HG02798 (cell line): ENCODE measurements around the gene PSIP1.
"Not testable (repeated sequence)": the region's sequence is repeated elsewhere in the genome, so short reads cannot be mapped to it uniquely, and the experiment has no call there.

Source experiments
- ATAC-seq: cut with Tn5 transposase; IDR thresholded peaks from one replicate; pipeline ENCODE4 v1.9.1; 2021; ENCODE audit warnings: mild to moderate bottlenecking; ENCODE audit not compliant: unreplicated experiment, poor library complexity

The PSIP1 gene

DNA sequence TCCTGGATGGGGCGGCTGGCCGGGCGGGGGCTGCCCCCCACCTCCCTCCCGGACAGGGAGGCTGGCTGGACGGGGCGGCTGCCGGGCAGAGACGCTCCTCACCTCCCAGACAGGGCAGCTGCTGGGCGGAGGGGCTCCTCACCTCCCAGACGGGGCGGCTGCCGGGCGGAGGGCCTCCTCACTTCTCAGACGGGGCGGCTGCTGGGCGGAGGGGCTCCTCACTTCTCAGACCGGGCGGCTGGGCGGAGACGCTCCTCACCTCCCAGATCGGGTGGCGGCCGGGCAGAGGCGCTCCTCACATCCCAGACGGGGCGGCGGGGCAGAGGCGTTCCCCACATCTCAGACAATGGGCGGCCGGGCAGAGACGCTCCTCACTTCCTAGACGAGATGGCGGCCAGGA is 68.5 kb downstream of the PSIP1 start:
- not testable (repeated sequence) for ATAC-seq

DNA sequence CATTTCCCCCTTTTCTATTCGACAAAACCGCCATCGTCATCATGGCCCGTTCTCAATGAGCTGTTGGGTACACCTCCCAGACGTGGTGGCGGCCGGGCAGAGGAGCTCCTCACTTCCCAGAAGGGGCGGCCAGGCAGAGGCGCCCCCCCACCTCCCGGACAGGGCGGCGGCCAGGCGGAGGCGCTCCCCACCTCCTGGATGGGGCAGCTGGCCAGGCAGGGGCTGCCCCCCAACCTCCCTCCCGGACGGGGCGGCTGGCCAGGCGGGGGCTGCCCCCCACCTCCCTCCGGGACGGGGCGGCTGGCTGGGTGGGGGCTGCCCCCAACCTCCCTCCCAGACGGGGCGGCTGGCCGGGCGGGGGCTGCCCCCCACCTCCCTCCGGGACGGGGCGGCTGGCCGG is 68.9 kb downstream of the PSIP1 start:
- not testable (repeated sequence) for ATAC-seq

DNA sequence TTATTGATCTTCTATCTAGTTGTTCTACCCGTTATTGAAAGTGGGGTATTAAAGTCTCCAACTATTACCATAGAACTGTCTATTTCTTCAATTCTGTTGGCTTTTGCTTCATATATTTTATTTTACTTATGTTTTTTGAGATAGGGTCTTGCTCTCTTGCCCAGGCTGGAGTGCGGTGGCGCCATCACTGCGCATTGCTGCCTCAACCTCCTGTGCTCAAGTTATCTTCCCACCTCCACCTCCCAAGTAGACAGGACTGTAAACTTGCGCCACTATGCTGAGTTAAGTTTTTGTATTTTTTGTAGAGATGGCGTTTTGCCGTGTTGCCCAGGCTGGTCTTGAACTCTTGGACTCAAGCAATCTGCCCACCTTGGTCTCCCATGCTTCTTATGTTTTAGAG is 71.9 kb downstream of the PSIP1 start:
- ATAC-seq, result no peak

DNA sequence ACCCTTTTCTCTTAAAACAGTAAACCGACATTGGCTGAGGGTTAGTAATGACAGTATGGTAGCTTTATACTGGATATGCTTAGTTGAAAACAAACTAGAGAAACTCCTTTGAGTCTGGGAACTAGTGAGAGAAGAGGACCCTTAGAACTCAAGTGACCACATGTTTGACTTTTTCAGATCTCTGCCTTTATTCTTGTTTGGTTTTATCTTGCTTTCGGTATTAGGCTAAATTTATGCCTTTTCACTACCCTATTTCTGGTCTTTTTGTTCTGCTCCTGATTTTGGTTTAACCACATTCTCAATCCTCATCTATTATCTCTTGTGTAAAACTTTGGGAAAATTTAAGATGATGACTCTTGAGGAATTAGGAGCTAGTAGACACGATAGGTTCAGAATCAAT is 77.1 kb downstream of the PSIP1 start:
- peak; percentile 49 for ATAC-seq

DNA sequence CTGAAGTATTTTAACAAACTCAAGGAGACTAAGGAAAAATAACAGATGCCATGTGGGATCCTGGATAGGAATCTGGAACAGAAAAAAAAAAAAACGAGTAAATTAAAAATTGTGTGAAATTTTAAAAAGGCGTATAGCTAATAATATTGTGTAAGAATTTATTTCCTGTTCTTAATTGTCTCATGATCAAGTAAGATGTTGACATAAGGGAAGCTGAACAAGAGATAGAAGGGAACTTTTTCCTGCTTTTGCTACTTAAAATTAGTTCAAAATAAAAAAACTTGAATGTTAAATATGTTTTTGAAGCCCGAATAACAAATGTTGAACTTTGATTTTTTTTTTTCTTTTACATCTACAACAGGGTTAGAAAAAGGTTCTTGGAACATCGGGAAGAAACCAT is 77.6 kb downstream of the PSIP1 start:
- ATAC-seq, result no peak

DNA sequence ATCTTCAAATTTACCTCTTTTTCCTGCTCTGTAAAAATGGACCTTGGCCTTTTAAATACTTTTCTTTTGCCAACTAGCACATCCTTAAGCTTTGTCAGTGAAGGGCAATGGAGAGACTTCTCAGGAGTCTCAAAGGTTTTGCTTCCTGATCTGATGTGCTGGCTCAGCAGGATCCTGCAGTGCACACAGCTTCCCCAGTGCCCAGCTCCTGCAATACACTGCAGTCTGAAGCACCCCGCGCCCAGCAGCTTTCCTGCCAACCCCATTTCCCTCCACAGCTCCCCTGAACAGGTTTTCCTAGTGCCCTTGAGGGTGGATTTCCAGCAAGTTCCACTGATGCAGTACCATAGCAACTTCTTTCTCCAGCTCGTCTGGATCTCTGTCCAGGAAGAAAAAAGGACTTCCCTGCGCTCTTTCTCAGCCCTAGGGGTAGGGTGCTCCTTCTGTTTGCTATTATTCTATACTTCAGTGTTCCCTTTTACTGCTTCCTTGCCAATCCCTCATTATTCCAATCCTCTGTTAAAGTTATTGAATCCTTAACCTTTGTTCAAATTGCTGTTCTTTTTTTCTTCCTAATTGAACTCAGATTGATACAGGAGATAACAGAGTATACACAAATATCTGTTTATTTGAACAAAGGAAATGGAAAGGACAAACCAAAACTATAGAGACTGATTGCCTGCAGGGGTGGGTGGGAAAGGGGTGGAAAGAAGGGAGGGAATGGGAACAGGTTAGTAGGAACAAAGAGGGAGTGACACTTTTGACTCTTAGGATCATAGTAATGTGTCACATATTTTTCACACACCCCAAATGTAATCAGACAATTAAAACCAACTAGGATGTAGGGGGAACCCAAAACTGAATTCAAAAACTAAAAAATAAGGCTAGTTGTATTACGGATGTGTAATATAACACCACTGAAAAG is 79.6 kb downstream of the PSIP1 start:
- no peak for ATAC-seq

DNA sequence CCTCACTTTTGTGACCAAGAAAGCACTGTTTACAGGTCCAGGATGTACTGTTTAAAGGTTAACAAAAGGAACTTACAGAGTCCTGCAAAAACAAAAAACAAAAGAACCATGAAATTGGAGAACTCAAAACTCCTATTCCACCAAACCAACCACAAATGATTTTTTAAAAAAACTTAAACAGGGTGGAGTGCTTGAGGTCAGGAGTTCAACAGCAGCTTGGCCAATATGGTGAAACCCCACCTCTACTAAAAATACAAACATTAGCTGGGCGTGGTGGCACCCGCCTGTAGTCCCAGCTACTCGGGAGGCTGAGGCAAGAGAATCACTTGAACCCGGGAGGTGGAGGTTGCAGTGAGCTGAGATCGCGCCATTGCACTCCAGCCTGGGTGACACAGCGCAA is 83.1 kb downstream of the PSIP1 start:
- not testable (repeated sequence) for ATAC-seq

DNA sequence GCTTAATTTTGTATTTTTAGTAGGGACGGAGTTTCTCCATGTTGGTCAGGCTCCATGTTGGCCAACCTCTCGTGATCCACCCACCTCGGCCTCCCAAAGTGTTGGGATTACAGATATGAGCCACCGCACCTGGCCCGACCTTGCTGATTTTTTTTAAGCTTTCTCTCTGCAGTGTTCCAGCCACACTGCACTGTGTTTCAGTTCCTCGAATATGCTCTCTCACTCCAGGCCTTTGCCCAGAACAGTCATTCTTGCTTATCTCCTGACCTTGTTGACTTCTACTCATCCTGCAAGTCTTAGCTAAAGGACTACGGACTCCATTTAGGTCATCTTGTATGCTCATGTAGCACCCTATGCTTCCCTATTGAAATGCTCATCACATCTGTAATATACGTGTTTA is 84.8 kb downstream of the PSIP1 start:
- peak; percentile 31 for ATAC-seq

DNA sequence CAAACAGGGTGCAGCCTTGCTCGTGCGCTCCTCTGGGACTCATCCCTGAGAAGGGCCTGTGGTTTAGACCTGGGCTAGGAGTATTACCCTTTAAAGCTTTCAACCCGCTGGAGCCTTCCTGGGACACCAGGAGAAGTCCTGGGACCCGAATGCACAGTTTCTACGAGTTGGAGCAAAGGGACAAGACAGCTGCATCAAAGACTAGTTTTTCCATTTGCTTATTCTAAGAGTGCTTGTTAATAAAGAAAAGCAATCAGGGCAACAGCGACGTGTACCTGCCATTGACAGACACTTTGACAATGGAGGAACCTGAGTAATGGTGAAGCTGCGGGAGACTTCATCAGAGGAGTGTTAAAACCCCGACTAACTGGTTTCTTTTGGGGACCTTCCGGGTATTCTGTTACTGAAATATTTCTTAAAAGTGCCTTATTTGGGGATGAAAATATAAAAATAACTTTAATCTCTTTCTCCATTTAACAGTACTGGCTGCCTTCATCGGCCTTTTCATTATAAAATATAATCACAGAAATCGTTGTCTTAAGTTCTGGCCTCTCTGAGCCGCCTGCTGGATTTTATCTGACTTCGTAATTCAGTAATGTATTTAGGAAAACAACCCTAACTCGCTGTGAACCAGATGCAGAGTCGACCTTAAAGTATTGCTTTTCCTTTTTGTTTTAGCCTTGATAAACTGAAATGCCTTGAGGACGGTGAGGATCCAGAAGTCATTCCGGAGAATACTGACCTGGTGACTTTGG is 87.4 kb downstream of the PSIP1 start:
- ATAC-seq, result peak; percentile 11

DNA sequence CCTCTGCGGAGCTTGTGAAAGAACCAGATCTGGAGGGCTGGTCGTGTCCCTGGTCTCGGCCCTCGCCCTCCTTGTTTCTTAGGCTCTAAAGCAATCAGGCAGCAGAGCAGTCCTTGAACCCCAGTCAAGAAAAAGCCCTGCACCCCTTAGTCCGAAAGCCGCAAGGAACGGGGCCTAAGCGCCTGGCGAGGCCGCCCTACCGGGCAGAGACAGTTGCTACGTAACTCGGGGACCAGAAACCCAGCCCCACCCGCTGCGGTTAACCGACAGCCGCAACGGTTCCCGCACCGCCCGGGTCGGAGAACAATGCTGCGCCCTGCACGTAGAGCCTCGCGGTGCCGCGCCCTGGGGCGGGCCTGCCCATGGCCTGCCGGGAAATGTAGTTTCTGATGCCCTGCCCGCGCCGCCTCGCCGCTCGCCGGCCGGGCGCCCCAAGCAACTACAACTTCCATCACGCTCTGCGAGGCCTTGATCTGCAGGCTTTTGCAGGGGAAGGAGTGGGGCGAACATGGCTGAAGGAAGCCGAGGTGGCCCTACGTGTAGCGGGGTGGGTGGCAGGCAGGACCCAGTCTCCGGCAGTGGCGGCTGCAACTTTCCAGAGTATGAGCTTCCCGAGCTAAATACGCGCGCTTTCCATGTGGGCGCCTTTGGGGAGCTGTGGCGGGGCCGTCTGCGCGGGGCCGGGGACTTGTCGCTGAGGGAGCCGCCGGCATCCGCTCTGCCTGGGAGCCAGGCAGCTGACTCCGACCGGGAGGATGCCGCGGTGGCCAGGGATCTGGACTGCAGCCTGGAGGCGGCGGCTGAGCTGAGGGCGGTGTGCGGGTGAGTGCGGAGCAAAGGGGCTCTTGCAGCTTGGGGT is 88.2 kb downstream of the PSIP1 start, which contains the start of gene SNAPC3:
Gene SNAPC3, plus strand, starts transcription at position 505 of the 859 bp plus-strand sequence. Its CDS starts 4 bp downstream, at position 509.
- peak; percentile 98 for ATAC-seq

DNA sequence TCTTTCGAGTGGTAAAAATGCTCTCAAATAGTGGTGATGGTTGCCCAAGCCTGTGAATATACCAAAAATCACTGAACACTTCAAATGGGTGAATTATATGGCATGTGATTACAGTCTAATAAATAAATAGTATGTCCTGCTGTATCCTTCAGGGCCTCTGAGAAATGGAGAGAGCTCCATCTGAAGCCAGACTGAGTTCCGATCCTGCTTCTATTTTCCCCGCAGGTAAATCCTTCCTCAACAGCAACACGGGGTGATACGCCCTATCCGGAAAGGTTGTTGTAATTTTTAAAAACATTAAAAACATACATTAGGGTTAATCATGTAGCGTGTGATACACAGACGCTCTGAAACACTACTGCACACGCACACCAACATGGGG is 88.8 kb downstream of the PSIP1 start:
- no peak for ATAC-seq

DNA sequence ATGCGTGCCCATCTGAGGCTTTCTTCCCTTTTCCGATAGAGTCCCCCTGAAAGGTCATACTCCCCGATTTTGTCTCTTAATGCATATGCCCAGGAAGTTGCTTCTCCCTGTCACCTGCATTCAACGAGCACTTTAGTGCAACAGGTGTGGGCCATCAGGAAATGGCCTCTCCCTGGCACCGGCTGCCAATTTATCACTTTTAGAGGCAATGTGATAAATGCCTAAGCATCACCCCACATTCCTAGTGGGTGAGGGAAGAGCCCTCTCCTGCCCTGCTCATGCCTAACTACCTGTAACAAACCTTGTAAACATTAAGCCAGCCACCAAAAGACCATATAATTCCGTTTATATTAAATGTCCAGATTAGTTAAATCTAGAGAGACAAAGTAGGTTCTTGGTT is 89.2 kb downstream of the PSIP1 start:
- ATAC-seq, result no peak

DNA sequence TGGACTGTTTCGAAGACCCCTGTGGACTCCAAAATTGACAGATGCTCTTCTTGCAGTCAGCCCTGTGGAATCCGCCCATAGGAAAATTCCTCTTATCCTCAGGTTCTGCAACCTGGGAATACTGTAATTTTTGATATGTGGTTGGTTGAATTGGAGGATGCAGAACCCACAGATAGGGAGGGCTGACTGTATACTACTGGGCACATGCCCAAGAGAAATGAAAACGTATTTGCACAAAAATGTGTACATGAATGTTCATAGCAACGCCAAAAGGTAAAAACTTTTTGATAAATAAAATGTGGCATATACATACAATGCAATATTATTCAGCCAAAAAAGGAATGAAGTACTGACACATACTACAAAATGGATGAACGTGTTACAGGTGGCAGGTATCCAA is 90.0 kb downstream of the PSIP1 start:
- no peak for ATAC-seq

DNA sequence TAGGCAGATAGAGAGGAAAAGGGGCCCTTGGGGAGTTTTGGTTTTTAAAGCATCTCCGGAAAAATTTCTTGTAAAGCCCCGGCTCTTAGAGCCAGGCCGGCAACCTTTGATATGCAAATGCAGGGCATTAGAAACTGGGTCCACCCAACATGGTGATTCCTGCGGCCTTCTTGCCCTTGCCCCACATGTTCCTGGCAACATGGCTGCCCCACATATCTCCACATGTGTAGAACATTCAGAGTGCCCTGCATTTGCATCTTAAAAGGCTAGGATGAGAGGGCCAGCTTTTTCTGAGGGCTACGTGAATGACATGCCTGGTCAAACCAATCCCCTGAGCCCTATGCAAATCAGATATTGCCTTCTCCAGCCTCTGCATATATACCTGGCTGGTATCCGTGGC is 93.1 kb downstream of the PSIP1 start:
- no peak for ATAC-seq

DNA sequence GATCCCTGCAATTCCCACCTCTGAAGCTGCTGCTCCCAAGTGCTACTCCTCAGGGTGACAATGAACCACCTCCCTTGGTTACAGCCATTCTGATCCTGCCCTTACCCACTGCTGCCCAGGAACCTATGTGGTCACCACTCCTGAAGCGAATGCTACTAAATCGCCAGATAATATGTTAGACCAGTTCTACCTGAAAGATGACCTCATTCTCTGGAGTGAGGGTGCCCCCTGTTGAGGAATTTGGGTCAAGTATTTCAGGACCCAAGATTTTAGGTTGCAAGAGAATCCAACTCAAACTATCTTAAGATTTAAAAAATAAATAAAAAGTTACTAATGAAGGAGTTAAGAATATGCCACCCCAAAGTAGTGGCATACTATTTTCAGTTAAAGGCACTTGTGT is 93.9 kb downstream of the PSIP1 start:
- peak; percentile 47 for ATAC-seq
